Spleen (tissue), 11 donors: ENCODE results near the gene MDGA2. TPM values are rescaled to one million over a fixed set of nuclear protein-coding genes. Genes with fewer than 3 reads are reported as not detected.

Experiments used
- DNase-seq: peaks from one replicate; pipeline ENCODE4 v3.0.0-alpha.2; 2020
- H3K27ac ChIP-seq, 8 donors: fragments of 200-600 bp; sonication (generic) in 7 of 8; 1 replicate in 4 of 8; 2 replicates in 4 of 8; pipeline versions ENCODE4 v1.5.0 to v1.8.0; 2016 to 2021; ENCODE audit warnings: inconsistent platforms in 4 of 8, mild to moderate bottlenecking in 4 of 8, moderate library complexity in 1 of 8
- H3K27me3 ChIP-seq, 7 donors: fragments of 200-600 bp; sonication (generic) in 6 of 7; replicated peaks in 1 of 7; 1 replicate in 4 of 7; 2 replicates in 3 of 7; pipeline versions ENCODE4 v1.5.0 to v1.8.0; 2016 to 2021; ENCODE audit warnings: inconsistent platforms in 3 of 7, mild to moderate bottlenecking in 1 of 7
- H3K36me3 ChIP-seq, 6 donors: fragments of 200-600 bp; sonication (generic) in 5 of 6; 1 replicate in 4 of 6; 2 replicates in 2 of 6; pipeline versions ENCODE4 v1.5.0 to v1.8.0; 2016 to 2021; ENCODE audit warnings: inconsistent platforms in 2 of 6
- H3K4me1 ChIP-seq, 6 donors: fragments of 200-600 bp; sonication (generic) in 5 of 6; 1 replicate in 3 of 6; 2 replicates in 3 of 6; pipeline versions ENCODE4 v1.5.0 to v1.8.0; 2016 to 2021; ENCODE audit warnings: inconsistent platforms in 3 of 6
- H3K4me3 ChIP-seq, 8 donors: fragments of 200-600 bp; sonication (generic) in 7 of 8; 1 replicate in 4 of 8; 2 replicates in 4 of 8; pipeline versions ENCODE4 v1.5.0 to v1.8.0; 2016 to 2021; ENCODE audit warnings: inconsistent platforms in 4 of 8, mild to moderate bottlenecking in 4 of 8, moderate library complexity in 2 of 8
- H3K9me3 ChIP-seq, 8 donors: fragments of 200-600 bp; sonication (generic) in 7 of 8; 1 replicate in 4 of 8; 2 replicates in 4 of 8; pipeline versions ENCODE4 v1.5.0 to v1.8.0; 2016 to 2021; ENCODE audit warnings: inconsistent platforms in 4 of 8
- CTCF ChIP-seq, 11 experiments: fragments of 200-600 bp in 7 of 11; fragments of 450-650 bp in 4 of 11; sonication (generic) in 4 of 11; IDR thresholded peaks in 8 of 11; conservative IDR thresholded peaks in 3 of 11; 1 replicate in 7 of 11; 2 replicates in 4 of 11; pipeline versions ENCODE4 v1.4.0 to v1.8.0; 2016 to 2021; ENCODE audit warnings: antibody characterized with exemption in 11 of 11, inconsistent platforms in 4 of 11, mild to moderate bottlenecking in 1 of 11
- POLR2A ChIP-seq, 3 donors: fragments of 450-650 bp; IDR thresholded peaks; one replicate each; pipeline ENCODE4 v1.5.1; 2017; ENCODE audit warnings: antibody characterized with exemption in 3 of 3, mild to moderate bottlenecking in 1 of 3
- POLR2AphosphoS5 ChIP-seq, 3 donors: sonication (generic); formaldehyde crosslinking; IDR thresholded peaks; one replicate each; pipeline ENCODE4 v1.5.1; 2017; ENCODE audit warnings: antibody characterized with exemption in 3 of 3
- WGBS, 5 donors: extraction: QIAGEN DNeasy Blood & Tissue Kit in 3 of 5; methylation state at CpG; one replicate each; pipeline versions ENCODE4 v1.1.5 to v1.1.7; 2013 to 2018; 5-methylcytosine and 5-hydroxymethylcytosine counted together
- intact Hi-C: fragments of 100-400 bp; cut with DNase I; formaldehyde crosslinking; loops from one replicate; pipeline ENCODE4 v1.15.0; 2023; ENCODE audit warnings: low total_unique reads
- polyA plus RNA-seq, 3 donors: library from polyadenylated mRNA; stranded (reverse); fragments of 200-250 nt; gene quantifications; one replicate each; pipeline ENCODE4 v1.2.1, GENCODE V29; 2013
- total RNA-seq, 7 donors: library from RNA; depleted of rRNA in 3 of 7; stranded (reverse); fragments of >200 nt in 3 of 7; fragmentation: NEBNext Ultra II Directional in 4 of 7; extraction: Animal tissue kit (Norgen Biotek cat#: 25700) in 4 of 7; gene quantifications; one replicate each; pipeline versions ENCODE4 v1.1.0 to v1.2.1, GENCODE V29; 2016 to 2021
- donor health status: healthy with polysubstance abuse.
- donor health status: DM: no; HTN: no; CAD: no; lungs with moderate emphysema.
- donor health status: DM: no; HTN: no; CAD: no.
- donor health status: Bipolar disorder and iron deficiency.
- donor health status: healthy.
- donor health status: DM: no; HTN: no; CAD: no.
- donor health status: DM: yes; HTN: yes; CAD: no.

The MDGA2 gene
- total and polyA plus RNA-seq, 10 donors, result 0.06 to 0.26 (median 0.07) TPM; not detected in 7

GRCh38 chr14:46999661-47000060 lies 675.7 kb downstream of the MDGA2 start:
- no peaks in the 10 kb centered on the region for H3K36me3 ChIP-seq
- DNase-seq, result no peak
- H3K4me3 ChIP-seq, result no peak overlapping the region
- peaks cover 0 to 5% (median 0%) of the 10 kb centered on the region in 8 donors for H3K9me3 ChIP-seq
- intact Hi-C loops, result no loop called here
- H3K4me1 ChIP-seq, result no peaks in the 10 kb centered on the region
- no peaks in the 10 kb centered on the region for H3K27me3 ChIP-seq
- TF ChIP-seq POLR2A (IDR thresholded peaks at IDR 0.05) (no peak), POLR2AphosphoS5 (IDR thresholded peaks at IDR 0.05) (no peak), CTCF (IDR thresholded peaks at IDR 0.05 in 8 of 11, conservative IDR thresholded peaks at IDR 0.05 in 3 of 11) (no peak)
- WGBS, 5 donors, result 54 to 72% (median 68%) methylated on average over 1 of the region's 1 CpG
- H3K27ac ChIP-seq, result no peak overlapping the region

- no peaks in the 10 kb centered on the region for H3K4me1 ChIP-seq
- H3K27me3 ChIP-seq, result no peaks in the 10 kb centered on the region
- no peak overlapping the region for H3K27ac ChIP-seq
- H3K36me3 ChIP-seq, result no peaks in the 10 kb centered on the region
- intact Hi-C loops, result no loop called here
- no peak overlapping the region for H3K4me3 ChIP-seq
- no peak for TF ChIP-seq POLR2A (IDR thresholded peaks at IDR 0.05)
- no peak for DNase-seq
- peaks cover 0 to 3% (median 0%) of the 10 kb centered on the region in 8 donors for H3K9me3 ChIP-seq
Observed at GRCh38 chr14:46989566-46989965, 685.8 kb downstream of the MDGA2 start.

GRCh38 chr14:46988312-46988711 lies 687.1 kb downstream of the MDGA2 start:
- no peak overlapping the region for H3K4me3 ChIP-seq

GRCh38 chr14:46985529-46986380 lies 689.6 kb downstream of the MDGA2 start:
- 77 to 91% (median 79%) methylated on average over 6 of the region's 6 CpGs for WGBS, 5 donors
- no peak for TF ChIP-seq POLR2A (IDR thresholded peaks at IDR 0.05)
- H3K4me1 ChIP-seq, result no peaks in the 10 kb centered on the region
- H3K9me3 ChIP-seq, result no peaks in the 10 kb centered on the region
- intact Hi-C loops, result no loop called here
- no peaks in the 10 kb centered on the region for H3K36me3 ChIP-seq
- no peak overlapping the region for H3K4me3 ChIP-seq
- no peaks in the 10 kb centered on the region for H3K27me3 ChIP-seq
- no peak overlapping the region for H3K27ac ChIP-seq
- DNase-seq, result no peak

More at GRCh38 chr14:46988312-46988711, 687.1 kb downstream of the MDGA2 start:
- 81 to 92% (median 88%) methylated on average over 4 of the region's 4 CpGs for WGBS, 5 donors
- Histone ChIP-seq H3K4me1 (no peaks in the 10 kb centered on the region), H3K9me3 (peaks cover 0 to under 1% (median 0%) of the 10 kb centered on the region in 8 donors), H3K27me3 (no peaks in the 10 kb centered on the region), H3K27ac (no peak overlapping the region), H3K36me3 (no peaks in the 10 kb centered on the region)
- intact Hi-C loops, result no loop called here
- TF ChIP-seq POLR2A (IDR thresholded peaks at IDR 0.05), result no peak
- TF ChIP-seq POLR2AphosphoS5 (IDR thresholded peaks at IDR 0.05), result no peak
- no peak for TF ChIP-seq CTCF (IDR thresholded peaks at IDR 0.05 in 8 of 11, conservative IDR thresholded peaks at IDR 0.05 in 3 of 11)
- no peak for DNase-seq

GRCh38 chr14:46973295-46973694 lies 702.1 kb downstream of the MDGA2 start:
- WGBS, 5 donors, result 58 to 75% (median 65%) methylated on average over 2 of the region's 2 CpGs
- no peaks in the 10 kb centered on the region for H3K27me3 ChIP-seq
- TF ChIP-seq POLR2A (IDR thresholded peaks at IDR 0.05) (no peak), POLR2AphosphoS5 (IDR thresholded peaks at IDR 0.05) (no peak), CTCF (IDR thresholded peaks at IDR 0.05 in 8 of 11, conservative IDR thresholded peaks at IDR 0.05 in 3 of 11) (no peak)
- no peaks in the 10 kb centered on the region for H3K4me1 ChIP-seq
- no peak overlapping the region for H3K27ac ChIP-seq
- H3K4me3 ChIP-seq, result no peak overlapping the region
- DNase-seq, result no peak
- peaks cover 0 to 11% (median 3%) of the 10 kb centered on the region in 8 donors for H3K9me3 ChIP-seq
- intact Hi-C loops, result no loop called here
- H3K36me3 ChIP-seq, result no peaks in the 10 kb centered on the region
